Caco-2 (cell line): Measurements from ENCODE around the gene CDK12. TPM values are rescaled to one million over a fixed set of nuclear protein-coding genes. Genes with fewer than 3 reads are reported as not detected.

Source experiments
- BruUV-seq: library from RNA; stranded (reverse); fragments of 400-500 nt; replicated peaks from 2 replicates; lab custom pipeline; 2021; lab: Mats Ljungman, UMichigan
- CTCF ChIA-PET: fragments of 300-600 bp; sonication (Branson Sonifier 250); formaldehyde crosslinking; loops from one replicate; lab custom pipeline; 2022; ENCODE audit warnings: antibody characterized with exemption; lab: Charles Lee
- POLR2A ChIA-PET: fragments of 300-600 bp; sonication (Branson Sonifier 250); formaldehyde crosslinking; loops from one replicate; lab custom pipeline; 2022; ENCODE audit warnings: antibody characterized with exemption; lab: Charles Lee
- DNase-seq, 2 experiments: peaks; one replicate each; pipeline versions ENCODE4 v3.0.0 to v3.0.0-alpha.2; 2020 to 2022
- H3K27me3 ChIP-seq: replicated peaks from 2 replicates; pipeline ENCODE4 v1.6.0; 2011; ENCODE audit warnings: low read length; ENCODE audit not compliant: control insufficient read depth, insufficient read depth
- H3K36me3 ChIP-seq: 2 replicates; pipeline ENCODE4 v1.5.1; 2011; ENCODE audit warnings: low read length; ENCODE audit not compliant: control insufficient read depth, insufficient read depth
- H3K4me1 ChIP-seq: fragments of 250-450 bp; sonication (Bioruptor Pico); 2 replicates; pipeline ENCODE4 v1.5.1; 2020; ENCODE audit warnings: mild to moderate bottlenecking
- H3K4me3 ChIP-seq: 2 replicates; pipeline ENCODE4 v1.5.1; 2011; ENCODE audit warnings: low read depth, mild to moderate bottlenecking, control low read depth, low read length
- H3K9me3 ChIP-seq: fragments of 250-450 bp; sonication (Bioruptor Pico); 2 replicates; pipeline ENCODE4 v1.5.1; 2020; ENCODE audit warnings: mild to moderate bottlenecking, moderate library complexity
- H3K27ac Mint-ChIP-seq: one replicate; pipeline ENCODE4 v1.8.0; 2022; ENCODE audit warnings: mixed read lengths; ENCODE audit not compliant: unreplicated experiment
- H3K27me3 Mint-ChIP-seq: one replicate; pipeline ENCODE4 v1.8.0; 2022; ENCODE audit warnings: mixed read lengths; ENCODE audit not compliant: insufficient read depth, unreplicated experiment
- H3K36me3 Mint-ChIP-seq: one replicate; pipeline ENCODE4 v1.8.0; 2022; ENCODE audit warnings: mild to moderate bottlenecking, mixed read lengths; ENCODE audit not compliant: insufficient read depth, unreplicated experiment
- H3K4me1 Mint-ChIP-seq: one replicate; pipeline ENCODE4 v1.8.0; 2022; ENCODE audit warnings: low read depth, mixed read lengths; ENCODE audit not compliant: unreplicated experiment
- H3K4me3 Mint-ChIP-seq: one replicate; pipeline ENCODE4 v1.8.0; 2022; ENCODE audit warnings: mild to moderate bottlenecking, moderate library complexity, mixed read lengths; ENCODE audit not compliant: unreplicated experiment
- H3K9me3 Mint-ChIP-seq: one replicate; pipeline ENCODE4 v1.8.0; 2022; ENCODE audit warnings: mixed read lengths; ENCODE audit not compliant: unreplicated experiment
- CTCF ChIP-seq, 2 experiments: fragments of 200-600 bp in 1 of 2; IDR thresholded peaks; 1 replicate in 1 of 2; 2 replicates in 1 of 2; pipeline versions ENCODE4 v1.5.1 to v1.8.0; 2011 to 2022; ENCODE audit warnings: antibody characterized with exemption in 1 of 2, control low read depth in 1 of 2, inconsistent platforms in 1 of 2, low read depth in 1 of 2, low read length in 1 of 2, mild to moderate bottlenecking in 1 of 2, moderate library complexity in 1 of 2; ENCODE audit not compliant: insufficient read depth in 1 of 2, severe bottlenecking in 1 of 2, unreplicated experiment in 1 of 2
- intact Hi-C: fragments of 100-400 bp; cut with micrococcal nuclease; formaldehyde crosslinking; loops from one replicate; pipeline ENCODE4 v1.10.0; 2022; ENCODE audit not compliant: unreplicated experiment
- total RNA-seq: library from RNA; stranded (reverse); gene quantifications from 2 replicates; pipeline ENCODE4 v1.2.3, GENCODE V29; 2022

Gene CDK12
- total RNA-seq, 1 experiment from 2014 or later: 85.5 TPM

GRCh38 chr17:39507511-39507910, 46.2 kb downstream of the CDK12 start:
- H3K36me3 ChIP-seq: peaks cover 4% of the 10 kb centered on the region
- ChIA-PET POLR2A (interaction anchor here (0.6 kb wide), 1 partner anchor 701 kb away, joined by 5 read pairs; no protein-coding TSS in a partner anchor), CTCF (no interaction called here)
- H3K4me3 ChIP-seq: no peak overlapping the region
- peaks cover 87% of the 10 kb centered on the region for H3K36me3 Mint-ChIP-seq
- H3K9me3 ChIP-seq: no peaks in the 10 kb centered on the region
- H3K27me3 Mint-ChIP-seq: no peaks in the 10 kb centered on the region
- no peak for TF ChIP-seq CTCF (IDR thresholded peaks at IDR 0.05; ENCODE audit: insufficient read depth in 1 of 2, low read depth in 1 of 2, low read length in 1 of 2, severe bottlenecking in 1 of 2, unreplicated experiment in 1 of 2)
- no peaks in the 10 kb centered on the region for H3K4me1 ChIP-seq
- no peak overlapping the region for H3K27ac Mint-ChIP-seq
- H3K4me1 Mint-ChIP-seq: no peaks in the 10 kb centered on the region
- intact Hi-C loops: no loop called here
- H3K9me3 Mint-ChIP-seq: no peaks in the 10 kb centered on the region
- no TSS peak for BruUV-seq
- no peak overlapping the region for H3K4me3 Mint-ChIP-seq
- no peak for DNase-seq
- H3K27me3 ChIP-seq: no peaks in the 10 kb centered on the region

- CTCF ChIA-PET: no interaction called here
- POLR2A ChIA-PET: no interaction called here
- BruUV-seq: no TSS peak
These were observed 47.7 kb downstream of the CDK12 start for GRCh38 chr17:39508987-39509386.

GRCh38 chr17:39513309-39513708, 52.0 kb downstream of the CDK12 start:
- Mint-ChIP-seq H3K4me1 (no peaks in the 10 kb centered on the region), H3K4me3 (no peak overlapping the region), H3K9me3 (no peaks in the 10 kb centered on the region), H3K36me3 (peaks cover 92% of the 10 kb centered on the region), H3K27me3 (no peaks in the 10 kb centered on the region), H3K27ac (no peak overlapping the region)
- Histone ChIP-seq H3K4me3 (no peak overlapping the region), H3K4me1 (no peaks in the 10 kb centered on the region), H3K36me3 (peaks cover 4% of the 10 kb centered on the region), H3K27me3 (no peaks in the 10 kb centered on the region), H3K9me3 (no peaks in the 10 kb centered on the region)
- TF ChIP-seq CTCF (IDR thresholded peaks at IDR 0.05; ENCODE audit: insufficient read depth in 1 of 2, low read depth in 1 of 2, low read length in 1 of 2, severe bottlenecking in 1 of 2, unreplicated experiment in 1 of 2): no peak
- no TSS peak for BruUV-seq
- no peak for DNase-seq
- intact Hi-C loops: no loop called here
- ChIA-PET CTCF (no interaction called here), POLR2A (no interaction called here)

More at GRCh38 chr17:39508987-39509386, 47.7 kb downstream of the CDK12 start:
- Histone ChIP-seq H3K9me3 (no peaks in the 10 kb centered on the region), H3K36me3 (peaks cover 3% of the 10 kb centered on the region), H3K4me3 (no peak overlapping the region), H3K27me3 (no peaks in the 10 kb centered on the region), H3K4me1 (no peaks in the 10 kb centered on the region)
- Mint-ChIP-seq H3K27ac (no peak overlapping the region), H3K9me3 (no peaks in the 10 kb centered on the region), H3K27me3 (no peaks in the 10 kb centered on the region), H3K4me3 (no peak overlapping the region), H3K36me3 (peaks cover 83% of the 10 kb centered on the region), H3K4me1 (no peaks in the 10 kb centered on the region)
- intact Hi-C loops: no loop called here
- no peak for TF ChIP-seq CTCF (IDR thresholded peaks at IDR 0.05; ENCODE audit: insufficient read depth in 1 of 2, low read depth in 1 of 2, low read length in 1 of 2, severe bottlenecking in 1 of 2, unreplicated experiment in 1 of 2)
- DNase-seq: no peak
